Neural cell (in vitro differentiated cells): ENCODE results near the gene IFNW1. TPM values are rescaled to one million over a fixed set of nuclear protein-coding genes. Genes with fewer than 3 reads are reported as not detected.
"Not testable (repeated sequence)": the region's sequence is repeated elsewhere in the genome, so short reads cannot be mapped to it uniquely, and the experiment has no call there.

Experiments used
- H2AFZ ChIP-seq: fragments of 200-600, 300-800 bp; sonication (generic), shearing (Covaris generic); 2 replicates; pipeline ENCODE4 v1.6.0; 2014; ENCODE audit warnings: low read depth, mild to moderate bottlenecking, antibody characterized with exemption, low read length, moderate library complexity
- H3F3A ChIP-seq: fragments of 200-600 bp; shearing (Covaris generic); 2 replicates; pipeline ENCODE4 v1.6.1; 2016; ENCODE audit warnings: mild to moderate bottlenecking, moderate library complexity, mixed read lengths, antibody characterized with exemption, low read length; ENCODE audit not compliant: insufficient read depth, poor library complexity, severe bottlenecking
- H3K27ac ChIP-seq: fragments of 200-600, 300-800 bp; sonication (generic), shearing (Covaris generic); 2 replicates; pipeline ENCODE4 v1.5.1; 2014; ENCODE audit warnings: mild to moderate bottlenecking, low read length, moderate library complexity
- H3K27me3 ChIP-seq: fragments of 300-800, 200-600 bp; sonication (generic), shearing (Covaris generic); 2 replicates; pipeline ENCODE4 v1.6.0; 2014; ENCODE audit warnings: mild to moderate bottlenecking, low read depth, low read length, moderate library complexity; ENCODE audit not compliant: insufficient read depth
- H3K36me3 ChIP-seq: fragments of 300-800, 200-600 bp; sonication (generic), shearing (Covaris generic); 2 replicates; pipeline ENCODE4 v1.5.1; 2014; ENCODE audit warnings: mild to moderate bottlenecking, antibody characterized with exemption, low read length, moderate library complexity; ENCODE audit not compliant: insufficient read depth
- H3K4me2 ChIP-seq: fragments of 300-800, 200-600 bp; sonication (generic), shearing (Covaris generic); 2 replicates; pipeline ENCODE4 v1.6.0; 2014; ENCODE audit warnings: mild to moderate bottlenecking, low read length
- H3K4me3 ChIP-seq: fragments of 300-800, 200-600 bp; sonication (generic), shearing (Covaris generic); 2 replicates; pipeline ENCODE4 v1.5.1; 2014; ENCODE audit warnings: mild to moderate bottlenecking, low read length, moderate library complexity
- H3K79me2 ChIP-seq: fragments of 200-600 bp; shearing (Covaris generic); replicated peaks from 2 replicates; pipeline ENCODE4 v1.6.0; 2014; ENCODE audit warnings: mild to moderate bottlenecking, low read length, moderate library complexity; ENCODE audit not compliant: insufficient read depth
- H3K9ac ChIP-seq: fragments of 300-800, 200-600 bp; sonication (generic), shearing (Covaris generic); 2 replicates; pipeline ENCODE4 v1.6.1; 2016; ENCODE audit warnings: mild to moderate bottlenecking, low read length, mixed read lengths
- H3K9me2 ChIP-seq: fragments of 200-600 bp; shearing (Covaris generic); 2 replicates; pipeline ENCODE4 v1.6.1; 2016; ENCODE audit warnings: mild to moderate bottlenecking, low read length, mixed read lengths; ENCODE audit not compliant: insufficient read depth
- H3K9me3 ChIP-seq: fragments of 200-600, 300-800 bp; sonication (generic), shearing (Covaris generic); 2 replicates; pipeline ENCODE4 v1.6.1; 2016; ENCODE audit warnings: mild to moderate bottlenecking, mixed run types, low read length, moderate library complexity, mixed read lengths
- H4K20me1 ChIP-seq: fragments of 200-600 bp; shearing (Covaris generic); 2 replicates; pipeline ENCODE4 v1.6.1; 2016; ENCODE audit warnings: mild to moderate bottlenecking, mixed run types; ENCODE audit not compliant: insufficient read depth
- MXI1 ChIP-seq: fragments of 450-650 bp; conservative IDR thresholded peaks from 2 replicates; pipeline ENCODE4 v1.6.1; 2014; ENCODE audit warnings: antibody characterized with exemption, mild to moderate bottlenecking; ENCODE audit not compliant: poor library complexity, severe bottlenecking
- RAD21 ChIP-seq: fragments of 450-650 bp; conservative IDR thresholded peaks from 2 replicates; pipeline ENCODE4 v1.6.1; 2014; ENCODE audit warnings: antibody characterized with exemption, mild to moderate bottlenecking, moderate library complexity
- SMC3 ChIP-seq: fragments of 450-650 bp; conservative IDR thresholded peaks from 2 replicates; pipeline ENCODE4 v1.6.1; 2014; ENCODE audit warnings: antibody characterized with exemption, mild to moderate bottlenecking, moderate library complexity; ENCODE audit not compliant: poor library complexity
- polyA plus RNA-seq: library from polyadenylated mRNA; depleted of rRNA; stranded (reverse); fragments of >200 nt; gene quantifications from 2 replicates; pipeline ENCODE4 v1.2.3, GENCODE V29; 2014
- TF ChIP-seq, protein P1 (sequence below): IDR thresholded peaks from 2 replicates; pipeline ENCODE4 v1.6.1; 2012; ENCODE audit warnings: borderline replicate concordance
- TF ChIP-seq, protein P2 (sequence below): fragments of 450-650 bp; IDR thresholded peaks from 2 replicates; pipeline ENCODE4 v1.5.1; 2014; ENCODE audit warnings: antibody characterized with exemption, mild to moderate bottlenecking, moderate library complexity; ENCODE audit not compliant: poor library complexity, severe bottlenecking

Gene IFNW1
- polyA plus RNA-seq, 1 donor from 2014 or later: not detected

DNA sequence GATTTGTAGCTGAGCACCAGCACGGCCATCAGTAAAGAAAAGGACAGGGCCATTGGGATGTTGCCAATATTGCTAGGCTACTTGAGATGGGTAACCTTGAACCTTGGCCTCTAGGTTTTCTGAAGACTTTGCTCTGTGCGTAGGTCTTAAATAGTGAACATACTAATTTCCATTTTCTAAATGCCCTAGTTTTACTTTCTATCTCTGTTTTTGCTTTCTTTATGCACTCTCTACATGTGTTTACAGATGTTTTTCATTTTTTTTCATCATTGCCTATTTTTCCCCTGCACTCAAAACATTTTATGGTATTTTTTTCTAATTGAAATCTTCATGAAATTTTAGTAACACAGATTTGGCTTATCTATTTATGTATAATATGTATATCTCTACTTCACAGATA is 24.9 kb upstream of the IFNW1 start, which contains the start of gene IFNA21:
Gene IFNA21 (minus strand): TSS at position 101 of the 400 bp plus-strand sequence. CDS start 48 bp downstream, at position 53.
- not testable (repeated sequence) for H3K4me3 ChIP-seq, H3K79me2 ChIP-seq, H3K27me3 ChIP-seq, H3K4me2 ChIP-seq, H4K20me1 ChIP-seq, H3K27ac ChIP-seq, H3F3A ChIP-seq, H3K9me2 ChIP-seq, H2AFZ ChIP-seq, H3K36me3 ChIP-seq, H3K9me3 ChIP-seq, H3K9ac ChIP-seq

DNA sequence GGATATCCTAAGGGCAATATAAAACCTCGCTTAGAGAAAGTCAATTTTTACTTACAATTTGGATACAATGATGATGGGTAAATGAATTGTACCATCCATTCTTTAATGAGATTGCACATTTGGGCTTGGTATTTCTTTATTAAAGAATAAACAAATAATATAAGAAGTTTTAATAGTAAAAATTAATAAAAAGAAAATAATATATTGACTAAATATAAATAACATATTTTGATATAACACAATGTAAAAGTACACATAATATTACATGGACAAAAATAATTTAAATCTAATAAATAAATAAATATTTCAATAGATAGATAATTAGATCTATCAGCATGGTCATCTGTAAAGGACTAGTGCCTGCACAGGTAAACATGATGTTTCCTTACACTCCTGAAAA is 23.9 kb upstream of the IFNW1 start:
- H3K27me3 ChIP-seq: no peaks in the 10 kb centered on the region
- TF ChIP-seq MXI1 (no peak), SMC3 (no peak), RAD21 (no peak)
- H3K4me3 ChIP-seq: no peak overlapping the region
- H3K9ac ChIP-seq: no peak overlapping the region
- H3K9me3 ChIP-seq: no peaks in the 10 kb centered on the region
- H3K9me2 ChIP-seq: no peaks in the 10 kb centered on the region
- no peaks in the 10 kb centered on the region for H3F3A ChIP-seq
- no peak overlapping the region for H3K27ac ChIP-seq
- no peaks in the 10 kb centered on the region for H3K79me2 ChIP-seq
- H2AFZ ChIP-seq: no peak overlapping the region
- no peaks in the 10 kb centered on the region for H4K20me1 ChIP-seq
- no peak overlapping the region for H3K4me2 ChIP-seq
- no peaks in the 10 kb centered on the region for H3K36me3 ChIP-seq

DNA sequence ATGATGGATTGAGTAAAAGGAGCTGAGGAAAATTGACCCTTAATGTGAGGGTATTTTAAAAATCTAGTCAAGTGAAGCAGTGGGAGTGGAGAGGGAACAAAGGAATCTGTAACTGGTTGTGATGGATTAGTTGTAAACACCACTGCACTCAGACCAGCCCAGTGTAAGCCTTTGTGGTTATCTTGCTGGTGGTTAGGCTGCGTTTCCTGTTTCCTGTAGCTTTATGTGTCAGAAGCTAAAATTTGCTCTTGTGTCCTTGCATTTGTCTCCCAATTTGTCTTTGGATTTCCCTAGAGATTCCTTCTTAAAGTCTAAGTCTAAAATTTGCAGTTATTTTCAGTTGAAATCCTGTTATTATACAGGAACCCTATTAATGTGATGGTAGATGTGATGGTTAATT is 18.5 kb upstream of the IFNW1 start:
- no peak overlapping the region for H3K9ac ChIP-seq
- H3K9me2 ChIP-seq: no peaks in the 10 kb centered on the region
- H2AFZ ChIP-seq: no peak overlapping the region
- H3K36me3 ChIP-seq: no peaks in the 10 kb centered on the region
- no peaks in the 10 kb centered on the region for H3K27me3 ChIP-seq
- H3K4me2 ChIP-seq: no peak overlapping the region
- no peak overlapping the region for H3K4me3 ChIP-seq
- H3K27ac ChIP-seq: no peak overlapping the region
- no peaks in the 10 kb centered on the region for H3F3A ChIP-seq
- no peaks in the 10 kb centered on the region for H3K9me3 ChIP-seq
- no peaks in the 10 kb centered on the region for H3K79me2 ChIP-seq
- no peaks in the 10 kb centered on the region for H4K20me1 ChIP-seq
- TF ChIP-seq, protein P1, sequence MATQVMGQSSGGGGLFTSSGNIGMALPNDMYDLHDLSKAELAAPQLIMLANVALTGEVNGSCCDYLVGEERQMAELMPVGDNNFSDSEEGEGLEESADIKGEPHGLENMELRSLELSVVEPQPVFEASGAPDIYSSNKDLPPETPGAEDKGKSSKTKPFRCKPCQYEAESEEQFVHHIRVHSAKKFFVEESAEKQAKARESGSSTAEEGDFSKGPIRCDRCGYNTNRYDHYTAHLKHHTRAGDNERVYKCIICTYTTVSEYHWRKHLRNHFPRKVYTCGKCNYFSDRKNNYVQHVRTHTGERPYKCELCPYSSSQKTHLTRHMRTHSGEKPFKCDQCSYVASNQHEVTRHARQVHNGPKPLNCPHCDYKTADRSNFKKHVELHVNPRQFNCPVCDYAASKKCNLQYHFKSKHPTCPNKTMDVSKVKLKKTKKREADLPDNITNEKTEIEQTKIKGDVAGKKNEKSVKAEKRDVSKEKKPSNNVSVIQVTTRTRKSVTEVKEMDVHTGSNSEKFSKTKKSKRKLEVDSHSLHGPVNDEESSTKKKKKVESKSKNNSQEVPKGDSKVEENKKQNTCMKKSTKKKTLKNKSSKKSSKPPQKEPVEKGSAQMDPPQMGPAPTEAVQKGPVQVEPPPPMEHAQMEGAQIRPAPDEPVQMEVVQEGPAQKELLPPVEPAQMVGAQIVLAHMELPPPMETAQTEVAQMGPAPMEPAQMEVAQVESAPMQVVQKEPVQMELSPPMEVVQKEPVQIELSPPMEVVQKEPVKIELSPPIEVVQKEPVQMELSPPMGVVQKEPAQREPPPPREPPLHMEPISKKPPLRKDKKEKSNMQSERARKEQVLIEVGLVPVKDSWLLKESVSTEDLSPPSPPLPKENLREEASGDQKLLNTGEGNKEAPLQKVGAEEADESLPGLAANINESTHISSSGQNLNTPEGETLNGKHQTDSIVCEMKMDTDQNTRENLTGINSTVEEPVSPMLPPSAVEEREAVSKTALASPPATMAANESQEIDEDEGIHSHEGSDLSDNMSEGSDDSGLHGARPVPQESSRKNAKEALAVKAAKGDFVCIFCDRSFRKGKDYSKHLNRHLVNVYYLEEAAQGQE: no peak
- TF ChIP-seq RAD21 (no peak), MXI1 (no peak)
- TF ChIP-seq, protein P2, sequence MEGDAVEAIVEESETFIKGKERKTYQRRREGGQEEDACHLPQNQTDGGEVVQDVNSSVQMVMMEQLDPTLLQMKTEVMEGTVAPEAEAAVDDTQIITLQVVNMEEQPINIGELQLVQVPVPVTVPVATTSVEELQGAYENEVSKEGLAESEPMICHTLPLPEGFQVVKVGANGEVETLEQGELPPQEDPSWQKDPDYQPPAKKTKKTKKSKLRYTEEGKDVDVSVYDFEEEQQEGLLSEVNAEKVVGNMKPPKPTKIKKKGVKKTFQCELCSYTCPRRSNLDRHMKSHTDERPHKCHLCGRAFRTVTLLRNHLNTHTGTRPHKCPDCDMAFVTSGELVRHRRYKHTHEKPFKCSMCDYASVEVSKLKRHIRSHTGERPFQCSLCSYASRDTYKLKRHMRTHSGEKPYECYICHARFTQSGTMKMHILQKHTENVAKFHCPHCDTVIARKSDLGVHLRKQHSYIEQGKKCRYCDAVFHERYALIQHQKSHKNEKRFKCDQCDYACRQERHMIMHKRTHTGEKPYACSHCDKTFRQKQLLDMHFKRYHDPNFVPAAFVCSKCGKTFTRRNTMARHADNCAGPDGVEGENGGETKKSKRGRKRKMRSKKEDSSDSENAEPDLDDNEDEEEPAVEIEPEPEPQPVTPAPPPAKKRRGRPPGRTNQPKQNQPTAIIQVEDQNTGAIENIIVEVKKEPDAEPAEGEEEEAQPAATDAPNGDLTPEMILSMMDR: no peak
